ENCODE data around the gene ANKK1.

GRCh38 chr11:113448316-113448677 lies 60.7 kb downstream of the ANKK1 start:
- TF ChIP-seq POLR2AphosphoS5 (IDR thresholded peaks at IDR 0.05) (no peak), CTCF (IDR thresholded peaks at IDR 0.05) (no peak), POLR2A (IDR thresholded peaks at IDR 0.05) (no peak), EP300 (IDR thresholded peaks at IDR 0.05) (no peak)
